GM18519 (cell line): ENCODE results near the gene SHLD3.
"Not testable (repeated sequence)": the region's sequence is repeated elsewhere in the genome, so short reads cannot be mapped to it uniquely, and the experiment has no call there.

Source experiments
- ATAC-seq: cut with Tn5 transposase; IDR thresholded peaks from one replicate; pipeline ENCODE4 v1.9.1; 2021; ENCODE audit warnings: mild to moderate bottlenecking, moderate library complexity; ENCODE audit not compliant: unreplicated experiment, low FRiP score

Gene SHLD3, protein sequence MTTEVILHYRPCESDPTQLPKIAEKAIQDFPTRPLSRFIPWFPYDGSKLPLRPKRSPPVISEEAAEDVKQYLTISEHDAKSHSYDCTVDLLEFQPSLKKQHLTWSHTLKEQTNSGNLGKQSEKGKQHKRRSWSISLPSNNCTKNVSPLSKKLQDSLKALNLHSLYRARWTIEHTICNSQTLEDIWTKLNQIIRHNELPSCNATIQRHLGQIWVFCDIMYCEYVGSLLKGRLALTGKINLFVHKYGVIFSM

DNA sequence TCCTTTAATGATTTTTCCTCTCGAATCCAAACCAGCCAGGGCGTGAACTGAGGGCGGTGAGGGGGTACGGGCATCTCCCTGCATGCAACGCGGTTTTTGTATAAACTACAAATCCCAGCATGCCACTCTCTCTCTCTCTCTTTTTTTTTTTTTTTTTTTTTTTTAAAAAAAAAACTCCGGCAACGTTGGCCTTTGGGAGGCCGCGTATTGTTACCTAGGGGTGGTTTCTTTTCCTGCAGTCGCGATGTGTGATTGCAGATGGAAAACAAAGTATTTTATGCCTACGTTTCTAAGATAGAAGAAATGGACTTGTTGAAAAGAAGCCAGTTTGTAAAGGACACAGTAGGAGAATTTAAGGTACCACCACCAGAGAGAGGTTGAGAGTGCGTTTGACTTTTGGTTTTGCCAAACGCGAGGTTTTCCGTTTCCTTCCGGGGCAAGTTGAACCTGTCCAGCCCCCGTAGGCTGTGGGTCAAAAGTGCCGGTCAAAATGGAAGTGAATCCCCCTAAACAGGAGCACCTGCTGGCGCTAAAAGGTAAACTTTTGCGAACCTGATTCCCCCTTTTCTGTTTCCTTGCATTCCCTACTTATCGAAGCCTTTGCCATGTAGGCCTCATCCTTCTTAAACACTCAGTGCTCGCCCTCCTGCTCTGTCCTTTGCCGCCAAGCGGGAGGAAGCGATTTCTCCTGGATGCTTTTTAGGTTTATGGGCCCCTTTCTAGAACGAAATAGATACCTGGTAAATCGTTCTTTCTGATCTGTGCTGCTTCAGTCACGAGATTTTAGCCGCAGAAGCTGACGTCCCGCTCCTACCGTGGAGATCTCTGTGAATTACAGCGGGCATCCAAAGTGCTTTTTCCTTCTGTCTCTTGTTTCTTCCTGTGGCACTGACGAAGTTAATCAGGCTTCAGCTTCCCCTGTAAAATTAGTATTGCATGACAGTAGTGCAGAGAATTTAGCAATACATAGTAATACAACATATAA, at the start of gene SHLD3, which contains the start of gene TRAPPC13:
Gene SHLD3, plus strand, starts transcription at position 457 of the 985 bp plus-strand sequence. CDS start 4,561 bp downstream, outside the sequence.
Gene TRAPPC13, plus strand, starts transcription at position 457 of the 985 bp plus-strand sequence. Its CDS starts 34 bp downstream, at position 491.
- ATAC-seq, result peak; percentile 53

DNA sequence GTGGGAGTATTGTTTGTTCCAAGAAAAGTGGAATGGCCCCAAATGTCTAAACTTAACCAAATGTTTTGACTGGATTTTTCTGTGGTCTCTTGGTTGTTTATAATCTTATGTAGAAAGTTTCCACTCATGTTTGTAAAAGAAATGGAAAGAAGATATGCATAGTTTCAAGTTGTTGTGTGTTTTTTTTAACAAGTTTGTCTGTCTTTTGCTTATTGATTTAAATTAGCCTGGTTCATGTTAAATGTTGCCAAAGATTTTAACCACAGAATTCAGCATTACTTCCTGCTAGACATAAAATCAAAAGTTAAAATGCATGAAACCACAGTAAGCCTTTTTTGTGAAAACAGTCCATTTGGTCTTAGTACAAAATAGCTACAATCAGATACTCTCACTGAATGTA, 47.7 kb upstream of the SHLD3 start:
- no peak for ATAC-seq

DNA sequence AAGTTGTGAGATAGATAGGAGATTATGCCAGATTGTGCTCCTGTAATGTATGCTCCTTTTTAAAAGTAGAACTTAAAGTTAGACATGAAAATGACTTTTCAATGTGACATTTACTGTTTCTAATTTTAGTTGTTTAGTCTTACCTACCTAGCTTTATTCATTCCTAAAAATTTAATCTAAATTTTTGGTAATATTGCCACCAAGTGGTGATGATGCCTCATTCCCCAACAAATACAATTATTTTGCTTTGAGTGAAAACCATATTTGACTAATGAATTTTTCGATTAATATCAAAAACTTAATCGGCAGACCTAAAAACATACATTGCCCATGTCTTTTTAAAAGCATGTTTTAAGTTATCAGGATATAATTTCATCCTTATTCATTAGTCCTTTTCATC, 36.1 kb upstream of the SHLD3 start:
- ATAC-seq, result no peak

DNA sequence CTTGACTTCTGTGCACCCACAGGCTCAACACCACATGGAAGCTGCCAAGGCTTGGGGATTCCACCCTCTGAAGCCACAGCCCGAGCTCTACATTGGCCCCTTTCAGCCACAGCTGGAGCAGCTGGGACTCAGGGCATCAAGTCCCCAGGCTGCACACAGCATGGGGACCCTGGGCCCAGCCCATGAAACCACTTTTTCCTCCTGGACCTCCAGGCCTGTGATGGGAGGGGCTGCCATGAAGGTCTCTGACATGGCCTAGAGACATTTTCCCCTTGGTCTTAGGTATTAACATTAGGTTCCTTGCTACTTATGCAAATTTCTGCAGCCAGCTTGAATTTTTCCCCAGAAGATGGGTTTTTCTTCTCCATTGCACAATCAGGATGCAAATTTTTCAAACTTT, 23.1 kb upstream of the SHLD3 start:
- ATAC-seq, result not testable (repeated sequence)

DNA sequence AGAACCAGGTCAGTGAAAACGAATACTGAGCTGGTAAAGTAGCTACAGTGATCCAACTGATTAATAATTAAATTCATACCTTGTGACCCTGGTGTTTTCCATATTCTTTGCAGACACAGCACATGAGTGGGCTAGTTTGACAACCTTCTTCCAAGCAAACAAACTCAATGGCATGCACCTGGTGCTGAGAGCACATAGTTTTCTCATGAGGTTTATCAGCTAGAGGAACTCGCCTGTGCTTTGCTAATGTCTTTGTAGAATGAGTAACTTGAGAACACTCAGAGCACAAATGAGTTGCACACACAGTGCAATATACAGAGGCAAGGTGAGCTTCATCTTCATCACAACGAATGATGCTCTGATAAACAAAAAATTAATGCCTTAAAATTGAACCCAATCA, 13.3 kb upstream of the SHLD3 start:
- no peak for ATAC-seq

DNA sequence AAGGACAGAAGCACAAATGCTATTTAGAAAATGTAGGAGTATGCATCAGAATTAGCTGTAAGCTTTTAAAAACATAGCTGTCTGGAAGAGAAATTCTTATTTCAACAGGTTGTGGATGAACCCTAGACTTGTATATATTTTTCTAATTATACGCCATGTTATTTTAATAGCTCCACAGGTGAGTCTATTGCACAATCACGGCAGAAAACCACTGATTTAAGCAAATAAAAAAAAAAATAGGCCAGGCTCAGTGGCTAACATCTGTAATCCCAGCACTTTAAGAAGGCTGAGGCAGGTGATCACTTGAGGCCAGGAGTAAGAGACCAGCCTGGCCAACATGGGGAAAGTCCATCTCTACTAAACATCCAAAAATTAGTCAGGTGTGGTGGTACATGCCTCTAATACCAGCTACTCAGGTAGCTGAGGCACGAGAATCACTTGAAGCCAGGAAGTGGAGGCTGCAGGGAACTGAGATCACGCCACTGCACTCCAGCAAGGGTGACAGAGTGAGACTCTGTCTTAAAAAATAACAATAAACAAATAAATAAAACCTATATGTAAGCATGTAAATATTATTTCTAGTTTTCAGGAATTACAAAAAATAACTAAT, 12.4 kb upstream of the SHLD3 start:
- no peak for ATAC-seq

DNA sequence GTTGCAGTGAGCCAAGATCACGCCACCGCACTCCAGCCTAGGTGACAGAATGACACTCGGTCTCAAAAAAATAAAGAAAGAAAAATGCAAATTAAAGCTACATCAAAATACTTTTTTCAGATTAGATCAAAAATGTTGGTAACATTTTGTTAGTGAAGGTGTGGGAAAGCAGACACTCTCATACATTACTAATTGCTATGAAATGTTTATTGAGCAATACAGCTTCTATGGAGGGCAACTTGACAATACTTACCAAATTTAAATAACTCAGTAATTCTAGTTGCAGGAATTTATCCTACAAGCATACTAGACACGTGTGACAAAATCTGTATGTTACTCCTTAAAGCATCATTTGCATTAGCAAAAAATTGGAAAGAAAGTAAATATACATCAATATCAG, 4.8 kb upstream of the SHLD3 start:
- ATAC-seq, result no peak

DNA sequence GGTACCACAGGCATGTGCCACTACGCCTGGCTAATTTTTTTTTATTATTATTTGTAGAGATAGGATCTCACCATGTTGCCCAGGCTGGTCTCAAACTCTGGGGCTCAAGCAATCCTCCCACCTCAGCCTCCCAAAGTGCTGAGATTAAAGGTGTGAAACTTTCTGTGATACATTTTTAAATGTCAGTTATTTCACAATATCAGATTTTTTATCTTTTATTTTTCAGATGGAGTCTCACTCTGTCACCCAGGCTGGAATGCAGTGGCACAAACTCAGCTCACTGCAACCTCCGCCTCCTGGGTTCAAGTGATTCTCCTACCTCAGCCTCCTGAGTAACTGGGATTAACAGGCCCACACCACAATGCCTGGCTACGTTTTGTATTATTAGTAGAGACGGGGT, 2.9 kb upstream of the SHLD3 start:
- not testable (repeated sequence) for ATAC-seq

DNA sequence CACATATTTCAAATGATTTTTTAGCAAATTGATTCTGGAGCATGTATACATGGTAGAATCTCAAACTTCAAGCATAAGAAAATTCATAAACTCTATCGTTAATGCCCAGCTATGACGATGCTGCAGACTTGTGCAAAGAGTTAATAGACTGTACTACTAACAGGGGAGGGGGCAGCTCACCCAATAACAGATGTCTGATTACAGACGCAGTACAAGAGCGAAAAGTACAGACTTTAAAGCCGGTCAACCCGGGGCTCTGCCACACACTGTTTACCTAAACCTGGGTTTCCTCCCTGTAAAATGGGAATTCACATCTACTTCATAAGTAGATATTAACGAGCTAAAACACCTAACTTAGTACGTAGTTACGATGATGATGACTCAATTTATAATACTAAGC, 1.3 kb upstream of the SHLD3 start:
- ATAC-seq, result no peak

DNA sequence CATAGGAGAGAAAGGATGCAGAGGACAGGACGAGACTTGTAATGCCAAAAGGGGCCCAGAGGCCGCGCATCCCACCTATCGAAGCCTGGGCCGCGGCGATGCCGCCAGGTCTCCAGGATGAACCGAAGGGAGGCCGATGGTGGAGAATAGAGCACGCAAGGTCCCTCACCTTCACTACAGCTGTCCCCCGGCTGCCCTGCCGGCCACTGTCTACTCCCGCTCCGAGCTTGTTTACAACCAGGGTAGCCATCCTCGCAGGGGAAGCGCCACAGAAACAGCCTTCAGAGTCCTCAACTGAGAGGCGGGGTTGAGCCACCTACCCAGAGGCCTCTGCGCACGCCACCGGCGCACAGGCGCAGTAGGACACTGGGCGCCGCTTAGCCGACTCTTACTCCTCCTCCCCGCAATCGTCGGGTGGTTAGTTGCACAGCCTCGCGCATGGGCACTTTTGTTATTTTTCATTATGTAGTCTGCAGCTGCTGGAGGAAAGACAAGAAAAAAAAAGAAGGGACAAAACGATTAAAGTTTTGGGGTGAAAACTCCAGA, 729 bp upstream of the SHLD3 start, which contains the start of gene TRIM23:
Gene TRIM23, minus strand, starts transcription at position 309 of the 546 bp plus-strand sequence. Its CDS starts 59 bp downstream, at position 250.
- peak; percentile 89 for ATAC-seq

DNA sequence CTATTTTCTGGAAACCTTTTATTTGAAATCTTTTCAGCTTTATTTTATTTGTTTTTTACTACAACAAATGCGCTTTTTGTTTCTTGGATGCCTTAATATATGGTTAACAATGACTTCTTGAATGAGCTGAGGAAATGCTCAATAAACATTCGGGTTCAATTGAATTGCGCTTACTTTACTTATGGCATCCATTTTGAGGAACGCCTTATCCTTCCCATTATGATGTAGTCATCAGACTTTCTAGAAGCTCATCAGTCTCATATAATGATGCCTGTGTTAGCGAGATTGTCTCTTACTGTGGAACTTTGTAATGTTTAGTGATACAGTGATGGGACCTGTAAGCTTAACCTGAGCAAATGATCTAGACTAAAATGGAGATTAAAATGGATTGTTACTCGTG, 916 bp downstream of the SHLD3 start:
- ATAC-seq, result no peak

DNA sequence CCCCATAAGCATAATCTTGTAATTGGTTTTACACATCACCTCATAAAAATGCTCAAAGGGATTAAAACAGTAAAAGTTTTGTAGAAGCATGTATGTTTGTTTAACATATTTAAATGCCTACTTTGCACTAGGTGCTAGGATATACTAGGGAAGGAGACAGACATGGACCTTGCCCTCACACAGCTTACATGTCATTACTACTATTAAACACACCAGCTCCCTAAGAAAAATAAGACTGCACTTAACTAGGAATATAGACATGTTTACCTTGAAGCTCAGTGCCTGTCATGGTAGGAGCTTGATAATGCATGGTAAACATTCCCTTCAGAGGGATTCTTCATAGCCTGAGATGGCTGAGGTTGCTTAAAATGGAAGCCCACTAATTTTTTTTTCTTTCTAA, 6.2 kb downstream of the SHLD3 start:
- no peak for ATAC-seq

DNA sequence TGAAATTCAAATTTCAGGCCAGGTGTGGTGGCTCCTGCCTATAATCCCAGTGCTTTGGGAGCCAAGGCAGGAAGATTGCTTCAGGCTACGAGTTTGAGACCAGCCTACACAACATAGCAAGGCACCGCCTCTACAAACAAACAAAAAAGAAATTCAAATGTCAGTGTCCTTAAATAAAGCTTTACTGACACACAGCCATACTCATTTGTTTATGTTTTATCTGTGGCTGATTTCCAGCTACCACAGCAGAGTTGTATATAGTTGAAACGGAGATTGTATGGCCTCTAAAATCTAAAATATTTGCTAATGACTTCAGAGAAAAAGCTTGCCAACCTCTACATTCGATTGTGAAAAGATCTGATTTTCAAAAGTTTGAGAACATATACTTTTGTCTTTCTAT, 15.4 kb downstream of the SHLD3 start:
- no peak for ATAC-seq

DNA sequence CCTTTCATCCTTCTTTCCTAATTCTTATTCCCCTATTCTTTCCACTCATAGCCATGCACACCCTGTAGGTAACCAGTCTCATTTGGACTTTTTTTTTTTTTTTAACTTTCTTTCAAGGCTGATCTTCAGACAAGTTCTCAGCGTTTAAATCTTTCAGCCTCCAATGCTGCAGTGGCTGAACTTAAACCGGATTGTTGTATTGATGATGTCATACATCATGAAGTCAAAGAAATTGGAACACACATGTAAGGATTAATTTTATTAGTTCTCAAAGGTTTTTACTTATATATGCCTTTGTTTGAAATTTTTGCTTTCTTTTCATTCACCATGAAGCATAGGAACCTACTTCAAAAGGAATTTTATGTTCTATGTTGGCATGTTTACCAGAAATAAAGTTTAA, 22.1 kb downstream of the SHLD3 start:
- no peak for ATAC-seq

DNA sequence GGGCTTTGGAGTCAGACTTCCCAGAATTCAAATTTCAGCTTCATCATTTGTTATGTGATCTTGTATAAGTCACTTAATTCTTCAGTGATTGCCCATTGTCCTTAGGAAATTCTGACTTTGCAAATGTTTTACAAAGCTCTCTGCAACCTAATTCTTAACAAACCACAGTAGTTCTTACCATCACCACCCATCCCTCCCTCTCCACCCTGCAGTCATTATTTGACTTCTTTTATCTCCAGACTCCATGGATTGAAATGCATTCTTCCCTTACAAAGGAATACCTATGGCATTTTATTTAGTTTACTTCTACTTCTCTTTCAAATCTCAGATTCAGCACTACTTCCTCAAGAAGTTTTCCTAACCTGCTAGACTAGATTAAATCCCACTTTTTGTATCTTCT, 23.1 kb downstream of the SHLD3 start:
- no peak for ATAC-seq

DNA sequence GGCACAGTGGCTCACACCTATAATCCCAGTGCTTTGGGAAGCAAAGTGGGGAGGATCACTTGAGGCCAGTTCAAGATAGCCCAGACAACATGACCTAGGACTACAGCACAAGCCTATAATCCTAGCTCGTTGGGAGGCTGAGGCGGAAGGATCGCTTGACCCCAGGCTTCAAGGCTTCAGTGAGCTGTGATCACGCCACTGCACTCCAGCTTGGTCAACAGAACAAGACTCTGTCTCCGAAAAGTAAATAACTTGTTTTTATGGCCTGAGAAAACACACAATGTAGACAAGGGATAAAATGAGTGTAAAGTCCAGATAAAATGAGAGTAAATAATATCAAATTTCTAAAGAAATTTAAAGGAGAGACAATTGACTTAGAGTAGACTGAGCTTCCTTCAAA, 26.3 kb downstream of the SHLD3 start:
- no peak for ATAC-seq

DNA sequence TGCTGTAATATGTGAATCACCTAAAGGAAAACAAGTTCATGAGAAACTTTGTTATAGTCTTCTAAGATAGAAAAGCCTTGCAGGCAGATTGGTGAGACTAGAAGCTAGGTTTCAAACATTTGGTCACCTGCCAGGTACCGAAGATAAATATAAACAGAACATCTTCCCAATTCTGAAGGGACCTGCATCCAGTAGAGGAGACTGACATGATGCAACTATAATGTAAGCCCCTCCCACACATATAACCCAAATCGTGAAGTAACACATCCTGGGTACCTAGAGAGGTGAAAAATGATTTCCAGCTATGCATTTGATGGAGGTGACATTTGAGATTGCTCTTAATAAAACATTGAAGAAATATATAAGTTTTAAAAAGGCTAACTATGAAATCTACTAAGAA, 29.9 kb downstream of the SHLD3 start:
- no peak for ATAC-seq

DNA sequence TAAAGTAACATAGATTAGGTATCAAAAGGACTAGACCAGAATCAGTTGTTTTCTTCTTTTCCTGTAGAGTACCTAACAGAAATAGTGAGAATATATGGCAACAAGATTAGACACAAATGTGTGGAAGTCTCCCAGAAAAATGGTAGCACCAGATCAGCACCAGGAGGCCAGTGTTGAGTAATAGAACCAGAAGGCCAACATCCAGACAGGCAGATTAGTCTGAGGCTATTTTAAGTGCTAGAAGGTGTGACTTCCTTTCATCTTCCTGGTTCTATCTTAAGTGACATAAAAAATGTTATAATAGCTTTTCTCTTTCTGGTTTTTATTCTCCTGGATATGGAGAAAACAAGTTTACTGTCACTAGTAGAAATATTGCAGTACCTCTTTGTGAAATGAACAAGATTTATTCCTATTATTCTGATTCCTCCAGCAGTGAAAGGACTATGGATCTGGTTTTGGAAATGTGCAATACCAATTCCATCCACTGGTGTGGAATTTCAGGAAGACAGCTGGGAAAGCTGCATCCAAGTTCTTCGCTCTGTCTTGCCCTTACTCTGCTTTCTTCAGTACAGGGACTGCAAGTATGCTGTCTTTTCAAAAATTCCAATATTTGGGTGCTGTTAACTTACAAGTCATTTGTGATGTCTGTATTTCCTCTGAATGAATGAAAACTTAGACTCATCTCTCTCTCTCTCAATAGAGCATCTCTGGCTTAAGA, 39.1 kb downstream of the SHLD3 start:
- no peak for ATAC-seq

DNA sequence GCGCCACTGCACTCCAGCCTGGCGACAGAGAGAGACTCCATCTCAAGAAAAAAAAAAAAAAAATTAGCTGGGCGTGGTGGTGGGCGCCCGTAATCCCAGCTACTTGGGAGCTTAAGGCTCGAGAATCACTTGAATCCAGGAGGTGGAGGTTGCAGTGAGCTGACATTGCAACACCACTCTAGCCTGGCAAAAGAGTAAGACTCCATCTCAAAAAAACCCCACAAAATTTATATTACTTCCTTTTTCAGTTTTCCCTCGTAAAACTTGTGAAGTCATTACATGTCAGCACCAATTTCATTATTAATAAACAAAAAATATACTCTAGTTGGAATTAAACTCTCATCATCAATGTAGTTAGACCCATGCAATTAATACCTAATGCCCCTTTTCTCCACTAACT, 43.9 kb downstream of the SHLD3 start:
- no peak for ATAC-seq

DNA sequence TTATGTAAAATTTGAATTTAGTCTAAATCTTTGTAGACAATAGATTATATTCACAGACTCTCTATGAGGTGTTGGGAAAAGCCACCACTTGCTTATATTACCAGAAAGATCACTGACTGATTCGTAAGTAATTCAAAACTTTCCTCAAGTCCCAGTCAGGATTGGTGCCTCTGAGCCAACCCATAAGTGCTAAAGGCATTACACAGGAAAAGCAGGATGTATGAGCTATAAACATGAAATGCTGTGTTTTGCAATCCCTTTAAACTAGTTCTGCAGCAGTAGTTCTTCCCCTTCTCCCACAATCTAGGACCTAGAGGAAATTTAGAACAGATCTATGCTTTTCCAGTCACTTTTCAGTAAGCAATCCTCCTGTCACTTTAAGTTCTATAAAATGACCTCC, 48.0 kb downstream of the SHLD3 start:
- ATAC-seq, result no peak
